Lung (tissue), 12 donors: ENCODE measurements around the gene AQP1. TPM values are rescaled to one million over a fixed set of nuclear protein-coding genes. Genes with fewer than 3 reads are reported as not detected.
A peak's percentile ranks its signal among the peaks of the same experiment; 100 is the strongest.

Source experiments
- ATAC-seq: fragments of 200-7000 bp; cut with Tn5 transposase; one replicate; pipeline ENCODE4 v1.9.1; 2020; ENCODE audit warnings: moderate number of reproducible peaks; ENCODE audit not compliant: insufficient read depth, low FRiP score
- DNase-seq, 3 donors: peaks; one replicate each; pipeline ENCODE4 v3.0.0-alpha.2; 2013 to 2017
- H3K27ac ChIP-seq, 2 donors: one replicate each; pipeline ENCODE4 v1.5.1; 2013; ENCODE audit warnings: mild to moderate bottlenecking in 2 of 2, moderate library complexity in 2 of 2, control low read depth in 1 of 2, inconsistent platforms in 1 of 2, low read depth in 1 of 2, low read length in 1 of 2
- H3K27me3 ChIP-seq, 3 donors: one replicate each; pipeline ENCODE4 v1.5.1; 2013; ENCODE audit warnings: low read length in 2 of 3; ENCODE audit not compliant: control insufficient read depth in 3 of 3, insufficient read depth in 3 of 3
- H3K36me3 ChIP-seq, 4 donors: one replicate each; pipeline ENCODE4 v1.5.1; 2013; ENCODE audit warnings: low read length in 4 of 4, mild to moderate bottlenecking in 1 of 4, moderate library complexity in 1 of 4; ENCODE audit not compliant: control insufficient read depth in 4 of 4, insufficient read depth in 4 of 4
- H3K4me1 ChIP-seq, 5 donors: one replicate each; pipeline ENCODE4 v1.5.1; 2013; ENCODE audit warnings: low read length in 5 of 5, mild to moderate bottlenecking in 2 of 5, moderate library complexity in 1 of 5; ENCODE audit not compliant: control insufficient read depth in 5 of 5, insufficient read depth in 5 of 5
- H3K4me3 ChIP-seq: one replicate; pipeline ENCODE4 v1.5.1; 2013; ENCODE audit warnings: mild to moderate bottlenecking, control low read depth, moderate library complexity
- H3K9ac ChIP-seq, 2 donors: one replicate each; pipeline ENCODE4 v1.5.1; 2013; ENCODE audit warnings: low read length in 2 of 2, control low read depth in 1 of 2; ENCODE audit not compliant: insufficient read depth in 1 of 2
- H3K9me3 ChIP-seq, 4 donors: one replicate each; pipeline ENCODE4 v1.5.1; 2013; ENCODE audit warnings: low read length in 3 of 4, mild to moderate bottlenecking in 1 of 4, moderate library complexity in 1 of 4; ENCODE audit not compliant: control insufficient read depth in 4 of 4, insufficient read depth in 3 of 4
- WGBS, 2 donors: extraction: QIAGEN DNeasy Blood & Tissue Kit; methylation state at CpG; one replicate each; pipeline ENCODE4 v1.1.7; 2013; 5-methylcytosine and 5-hydroxymethylcytosine counted together
- polyA plus RNA-seq, 2 donors: library from polyadenylated mRNA; stranded (reverse); fragments of 200-250 nt; gene quantifications; one replicate each; pipeline ENCODE4 v1.2.1, GENCODE V29; 2013
- total RNA-seq, 2 donors: library from RNA; depleted of rRNA in 1 of 2; stranded (reverse); fragments of >200 nt in 1 of 2; gene quantifications; one replicate each; pipeline ENCODE4 v1.2.1, GENCODE V29; 2014 to 2021
- TF ChIP-seq, protein P1 (sequence below): IDR thresholded peaks from 2 replicates; pipeline ENCODE4 v1.5.1; 2012; ENCODE audit warnings: mild to moderate bottlenecking; ENCODE audit errors: control extremely low read depth, extremely low read depth
- donor health status: control.
- donor health status: control.
- donor health status: Bipolar disorder and iron deficiency.
- donor health status: healthy.
- donor health status: DM: yes; HTN: yes; CAD: no.

Gene AQP1
- total and polyA plus RNA-seq, 4 donors: 267 to 655 (median 428) TPM

DNA sequence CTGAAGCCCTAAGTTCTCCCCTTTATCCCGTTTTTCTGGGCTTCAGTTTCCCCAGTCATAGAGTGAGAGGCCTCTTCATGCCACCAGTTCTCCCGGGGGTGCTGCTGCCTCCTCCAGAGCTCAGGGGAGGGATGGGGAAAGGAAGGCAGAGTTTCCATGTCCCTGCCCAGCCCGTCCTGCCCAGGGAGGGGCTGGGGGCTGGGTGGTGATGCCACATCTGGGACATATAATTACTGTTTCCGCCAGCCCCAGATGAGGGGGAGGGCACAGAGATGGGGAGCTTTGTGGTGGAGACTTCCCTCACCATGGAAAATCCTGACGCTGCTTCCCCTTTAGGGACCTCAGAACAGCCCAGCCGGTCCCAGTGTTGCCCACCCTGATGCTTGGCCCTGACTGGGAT is 4.1 kb downstream of the AQP1 start:
- H3K9me3 ChIP-seq: no peaks in the 10 kb centered on the region
- no peak for ATAC-seq
- peaks cover under 1 to 39% (median 27%) of the 10 kb centered on the region in 5 donors for H3K4me1 ChIP-seq
- H3K27me3 ChIP-seq: no peaks in the 10 kb centered on the region
- H3K36me3 ChIP-seq: peaks cover 0 to 3% (median 0%) of the 10 kb centered on the region in 4 donors
- H3K27ac ChIP-seq: peak overlapping the region; percentile 26 to 72
- 41 to 74% methylated on average over 6 of the region's 6 CpGs for WGBS, 2 donors
- DNase-seq: no peak
- no peak overlapping the region for H3K9ac ChIP-seq
- TF ChIP-seq, protein P1, sequence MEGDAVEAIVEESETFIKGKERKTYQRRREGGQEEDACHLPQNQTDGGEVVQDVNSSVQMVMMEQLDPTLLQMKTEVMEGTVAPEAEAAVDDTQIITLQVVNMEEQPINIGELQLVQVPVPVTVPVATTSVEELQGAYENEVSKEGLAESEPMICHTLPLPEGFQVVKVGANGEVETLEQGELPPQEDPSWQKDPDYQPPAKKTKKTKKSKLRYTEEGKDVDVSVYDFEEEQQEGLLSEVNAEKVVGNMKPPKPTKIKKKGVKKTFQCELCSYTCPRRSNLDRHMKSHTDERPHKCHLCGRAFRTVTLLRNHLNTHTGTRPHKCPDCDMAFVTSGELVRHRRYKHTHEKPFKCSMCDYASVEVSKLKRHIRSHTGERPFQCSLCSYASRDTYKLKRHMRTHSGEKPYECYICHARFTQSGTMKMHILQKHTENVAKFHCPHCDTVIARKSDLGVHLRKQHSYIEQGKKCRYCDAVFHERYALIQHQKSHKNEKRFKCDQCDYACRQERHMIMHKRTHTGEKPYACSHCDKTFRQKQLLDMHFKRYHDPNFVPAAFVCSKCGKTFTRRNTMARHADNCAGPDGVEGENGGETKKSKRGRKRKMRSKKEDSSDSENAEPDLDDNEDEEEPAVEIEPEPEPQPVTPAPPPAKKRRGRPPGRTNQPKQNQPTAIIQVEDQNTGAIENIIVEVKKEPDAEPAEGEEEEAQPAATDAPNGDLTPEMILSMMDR: no peak
- peak overlapping the region; percentile 17 for H3K4me3 ChIP-seq

DNA sequence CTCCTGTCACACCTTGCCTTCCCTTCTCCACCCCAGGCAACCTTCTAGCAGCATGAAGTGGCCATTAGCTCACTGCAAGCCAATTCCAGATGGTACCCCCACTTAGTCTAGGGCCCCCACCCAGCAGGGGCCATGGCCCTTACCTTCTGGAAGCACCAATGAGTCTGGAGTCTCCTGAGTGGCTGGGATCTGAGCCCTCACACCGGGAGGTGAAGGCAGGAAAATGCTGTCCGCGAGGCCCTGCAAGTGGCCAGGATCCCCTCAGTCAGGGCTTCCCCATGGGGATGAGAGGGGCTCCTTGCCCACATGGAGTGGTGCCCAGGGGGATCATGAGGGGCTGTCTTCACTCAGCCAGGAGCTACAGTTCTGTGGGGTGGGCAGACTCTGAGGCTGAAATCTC is 4.6 kb downstream of the AQP1 start:
- H3K9me3 ChIP-seq: no peaks in the 10 kb centered on the region
- peaks cover 0 to 3% (median 0%) of the 10 kb centered on the region in 4 donors for H3K36me3 ChIP-seq
- peaks cover 0 to 38% (median 22%) of the 10 kb centered on the region in 5 donors for H3K4me1 ChIP-seq
- ATAC-seq (no peak), DNase-seq (no peak)
- TF ChIP-seq, protein P1: no peak
- no peak overlapping the region for H3K4me3 ChIP-seq
- 63 to 83% methylated on average over 3 of the region's 3 CpGs for WGBS, 2 donors
- no peak overlapping the region for H3K9ac ChIP-seq
- H3K27me3 ChIP-seq: no peaks in the 10 kb centered on the region
- peak overlapping the region; percentile 26 to 72 for H3K27ac ChIP-seq

DNA sequence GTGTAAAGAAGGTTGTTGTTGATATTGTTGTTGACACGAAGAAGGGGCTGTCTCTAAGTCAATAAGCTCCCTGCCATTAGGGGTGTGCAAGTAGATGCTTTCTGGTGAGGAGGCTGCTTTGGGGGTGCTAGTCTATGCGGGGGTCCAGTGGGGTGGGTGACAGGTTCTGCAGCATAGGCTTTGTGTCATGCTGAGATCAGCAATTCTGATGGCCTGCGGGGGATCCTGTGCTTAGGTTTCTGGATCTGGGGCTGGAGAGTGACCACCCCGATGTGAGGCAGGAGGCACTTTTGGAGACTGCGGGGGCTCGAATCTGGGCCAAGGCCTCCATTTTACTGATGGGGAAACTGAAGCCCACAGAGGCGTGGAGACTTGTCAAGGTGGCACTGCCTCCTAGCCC is 5.1 kb downstream of the AQP1 start:
- peaks cover 0 to 35% (median 19%) of the 10 kb centered on the region in 5 donors for H3K4me1 ChIP-seq
- H3K4me3 ChIP-seq: no peak overlapping the region
- WGBS, 2 donors: 78 to 80% methylated on average over 7 of the region's 7 CpGs
- H3K36me3 ChIP-seq: peaks cover 0 to 3% (median 0%) of the 10 kb centered on the region in 4 donors
- no peak for DNase-seq
- no peaks in the 10 kb centered on the region for H3K9me3 ChIP-seq
- H3K27ac ChIP-seq: peak overlapping the region; percentile 26 to 44
- TF ChIP-seq, protein P1: no peak
- no peaks in the 10 kb centered on the region for H3K27me3 ChIP-seq
- no peak for ATAC-seq
- H3K9ac ChIP-seq: no peak overlapping the region
